ENCODE results near the gene DPYD.

Gene DPYD

GRCh38 chr1:97920832-97921571 is at the start of gene DPYD:
DPYD (minus strand) TSS chr1:97921034; CDS start chr1:97920922, 112 bp downstream.
- DNase-seq (ENCODE audit: low read depth in 3 of 3), result peak; percentile 59 to 69 (median 65)

- no peak for DNase-seq (ENCODE audit: low read depth in 3 of 3)
Observed at GRCh38 chr1:97960470-97960869, 39.6 kb upstream of the DPYD start.

- no peak for DNase-seq (ENCODE audit: low read depth in 3 of 3)
Observed at GRCh38 chr1:97947695-97948094, 26.9 kb upstream of the DPYD start.

- DNase-seq (ENCODE audit: low read depth in 3 of 3), result no peak
Observed at GRCh38 chr1:97943354-97943753, 22.5 kb upstream of the DPYD start.

- DNase-seq (ENCODE audit: low read depth in 3 of 3), result no peak
Observed at GRCh38 chr1:97942161-97943123, 21.6 kb upstream of the DPYD start.

- DNase-seq (ENCODE audit: low read depth in 3 of 3), result no peak
Observed at GRCh38 chr1:97938285-97938642, 17.4 kb upstream of the DPYD start.

- no peak for DNase-seq (ENCODE audit: low read depth in 3 of 3)
Observed at GRCh38 chr1:97936976-97937375, 16.1 kb upstream of the DPYD start.

GRCh38 chr1:97934491-97934890 is 13.7 kb upstream of the DPYD start:
- DNase-seq (ENCODE audit: low read depth in 3 of 3), result no peak

- DNase-seq (ENCODE audit: low read depth in 3 of 3), result no peak
Observed at GRCh38 chr1:97929874-97930851, 9.3 kb upstream of the DPYD start.

GRCh38 chr1:97926017-97926708 is 5.3 kb upstream of the DPYD start:
- no peak for DNase-seq (ENCODE audit: low read depth in 3 of 3)

- no peak for DNase-seq (ENCODE audit: low read depth in 3 of 3)
Observed at GRCh38 chr1:97925151-97925550, 4.3 kb upstream of the DPYD start.

- DNase-seq (ENCODE audit: low read depth in 3 of 3), result no peak
Observed at GRCh38 chr1:97923811-97924210, 3.0 kb upstream of the DPYD start.

- DNase-seq (ENCODE audit: low read depth in 3 of 3), result peak in 1 of 3 experiments; percentile 51
Observed at GRCh38 chr1:97920276-97920831, 480 bp downstream of the DPYD start.

GRCh38 chr1:97919585-97920261 is 1.1 kb downstream of the DPYD start:
- no peak for DNase-seq (ENCODE audit: low read depth in 3 of 3)

GRCh38 chr1:97918961-97919360 is 1.9 kb downstream of the DPYD start:
- DNase-seq (ENCODE audit: low read depth in 3 of 3), result no peak

GRCh38 chr1:97913506-97914139 is 7.2 kb downstream of the DPYD start:
- no peak for DNase-seq (ENCODE audit: low read depth in 3 of 3)

- no peak for DNase-seq (ENCODE audit: low read depth in 3 of 3)
Observed at GRCh38 chr1:97911266-97912215, 9.3 kb downstream of the DPYD start.

GRCh38 chr1:97909266-97909665 is 11.6 kb downstream of the DPYD start:
- DNase-seq (ENCODE audit: low read depth in 3 of 3), result no peak
